ENCODE data around the gene EEF2K.

- TF ChIP-seq CTCF (IDR thresholded peaks at IDR 0.05) (no peak), ZFX (IDR thresholded peaks at IDR 0.05; ENCODE audit: borderline replicate concordance) (no peak)
These were observed 61.7 kb downstream of the EEF2K start for GRCh38 chr16:22267764-22268163.
